Duodenal mucosa (tissue), 2 donors: ENCODE measurements around the gene RBPMS2.

Experiments used
- H3K27ac ChIP-seq: one replicate; pipeline ENCODE4 v1.7.0; 2013; ENCODE audit warnings: low read depth, low read length
- H3K27me3 ChIP-seq, 2 donors: one replicate each; pipeline ENCODE4 v1.7.0; 2013; ENCODE audit warnings: low read length in 2 of 2, control low read depth in 1 of 2; ENCODE audit not compliant: insufficient read depth in 2 of 2, control insufficient read depth in 1 of 2
- H3K36me3 ChIP-seq, 2 donors: one replicate each; pipeline ENCODE4 v1.7.0; 2013; ENCODE audit warnings: low read length in 2 of 2, control low read depth in 1 of 2; ENCODE audit not compliant: insufficient read depth in 2 of 2, control insufficient read depth in 1 of 2
- H3K4me1 ChIP-seq, 2 donors: one replicate each; pipeline ENCODE4 v1.7.0; 2013; ENCODE audit warnings: low read length in 2 of 2, control low read depth in 1 of 2; ENCODE audit not compliant: insufficient read depth in 2 of 2, control insufficient read depth in 1 of 2
- H3K4me3 ChIP-seq, 2 donors: one replicate each; pipeline ENCODE4 v1.7.0; 2013; ENCODE audit warnings: low read length in 2 of 2, low read depth in 1 of 2
- H3K9ac ChIP-seq, 2 donors: one replicate each; pipeline ENCODE4 v1.7.0; 2013; ENCODE audit warnings: low read length in 2 of 2, low read depth in 1 of 2
- H3K9me3 ChIP-seq, 2 donors: one replicate each; pipeline ENCODE4 v1.7.0; 2013; ENCODE audit warnings: low read length in 2 of 2, control low read depth in 1 of 2; ENCODE audit not compliant: control insufficient read depth in 1 of 2

Gene RBPMS2

DNA sequence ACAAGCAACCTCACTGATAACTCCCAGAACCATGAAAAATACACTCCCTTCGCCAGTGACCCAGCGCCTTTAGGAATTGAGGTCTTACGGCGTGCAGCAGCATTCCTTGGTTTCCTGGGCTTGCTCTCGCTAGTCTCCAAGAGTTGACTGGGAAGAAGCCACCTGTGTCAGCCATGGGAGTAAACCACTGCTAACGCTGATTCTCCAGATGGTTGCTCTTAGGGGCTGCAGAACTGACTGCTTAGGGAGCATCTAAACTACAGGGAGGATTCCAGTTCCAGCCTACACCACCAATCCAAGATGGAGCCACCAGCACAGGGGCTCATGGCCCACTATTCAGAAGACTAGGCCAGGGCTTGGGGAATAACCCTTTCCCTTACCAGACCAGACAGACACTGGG is 2.4 kb downstream of the RBPMS2 start:
- H3K9ac ChIP-seq = no peak overlapping the region
- no peak overlapping the region for H3K4me3 ChIP-seq
- H3K4me1 ChIP-seq = no peaks in the 10 kb centered on the region
- H3K36me3 ChIP-seq = no peaks in the 10 kb centered on the region
- no peaks in the 10 kb centered on the region for H3K9me3 ChIP-seq
- H3K27me3 ChIP-seq = peaks cover 18 to 41% of the 10 kb centered on the region in 2 donors
- no peak overlapping the region for H3K27ac ChIP-seq

- Histone ChIP-seq H3K4me3 (no peak overlapping the region), H3K4me1 (no peaks in the 10 kb centered on the region), H3K27me3 (peaks cover 18 to 41% of the 10 kb centered on the region in 2 donors), H3K9ac (no peak overlapping the region), H3K27ac (no peak overlapping the region), H3K36me3 (no peaks in the 10 kb centered on the region), H3K9me3 (no peaks in the 10 kb centered on the region)
These were observed 2.9 kb downstream of the RBPMS2 start for GRCh38 chr15:64772488-64772887.

- H3K9me3 ChIP-seq = no peaks in the 10 kb centered on the region
- no peak overlapping the region for H3K9ac ChIP-seq
- no peak overlapping the region for H3K4me3 ChIP-seq
- no peak overlapping the region for H3K27ac ChIP-seq
- no peaks in the 10 kb centered on the region for H3K4me1 ChIP-seq
- H3K27me3 ChIP-seq = peaks cover 18 to 23% of the 10 kb centered on the region in 2 donors
- no peaks in the 10 kb centered on the region for H3K36me3 ChIP-seq
These were observed 4.8 kb downstream of the RBPMS2 start for GRCh38 chr15:64770626-64771025.

- H3K9me3 ChIP-seq = no peaks in the 10 kb centered on the region
- H3K36me3 ChIP-seq = no peaks in the 10 kb centered on the region
- no peak overlapping the region for H3K27ac ChIP-seq
- H3K9ac ChIP-seq = no peak overlapping the region
- H3K27me3 ChIP-seq = peaks cover 0 to 2% of the 10 kb centered on the region in 2 donors
- H3K4me1 ChIP-seq = no peaks in the 10 kb centered on the region
- no peak overlapping the region for H3K4me3 ChIP-seq
These were observed 8.2 kb downstream of the RBPMS2 start for GRCh38 chr15:64767203-64767602.

DNA sequence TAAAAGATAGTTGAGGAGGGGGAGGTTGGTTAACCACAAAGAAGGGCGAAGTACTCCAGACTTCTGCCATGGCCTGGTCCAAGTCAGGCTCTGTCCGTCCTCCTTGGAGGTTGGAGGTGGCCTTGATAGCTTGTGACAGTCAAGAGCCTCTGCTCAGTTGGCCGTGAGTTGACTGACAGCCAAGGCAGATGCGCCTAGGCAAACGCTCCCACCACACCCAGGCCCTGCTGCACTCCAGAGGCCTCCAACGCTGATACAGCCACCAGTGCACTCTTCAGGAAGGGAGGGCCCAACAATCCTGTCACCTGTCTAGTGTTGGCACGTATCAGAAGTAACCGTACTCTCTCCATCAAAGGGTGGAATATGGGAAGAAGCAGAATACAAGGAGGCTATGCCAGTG is 9.3 kb downstream of the RBPMS2 start:
- H3K9me3 ChIP-seq = no peaks in the 10 kb centered on the region
- no peak overlapping the region for H3K27ac ChIP-seq
- no peaks in the 10 kb centered on the region for H3K4me1 ChIP-seq
- H3K27me3 ChIP-seq = no peaks in the 10 kb centered on the region
- no peaks in the 10 kb centered on the region for H3K36me3 ChIP-seq
- H3K4me3 ChIP-seq = no peak overlapping the region
- H3K9ac ChIP-seq = no peak overlapping the region

GRCh38 chr15:64763874-64764273 is 11.5 kb downstream of the RBPMS2 start:
- H3K9me3 ChIP-seq = no peaks in the 10 kb centered on the region
- no peak overlapping the region for H3K4me3 ChIP-seq
- H3K27me3 ChIP-seq = no peaks in the 10 kb centered on the region
- H3K9ac ChIP-seq = no peak overlapping the region
- no peaks in the 10 kb centered on the region for H3K4me1 ChIP-seq
- no peaks in the 10 kb centered on the region for H3K36me3 ChIP-seq
- no peak overlapping the region for H3K27ac ChIP-seq

DNA sequence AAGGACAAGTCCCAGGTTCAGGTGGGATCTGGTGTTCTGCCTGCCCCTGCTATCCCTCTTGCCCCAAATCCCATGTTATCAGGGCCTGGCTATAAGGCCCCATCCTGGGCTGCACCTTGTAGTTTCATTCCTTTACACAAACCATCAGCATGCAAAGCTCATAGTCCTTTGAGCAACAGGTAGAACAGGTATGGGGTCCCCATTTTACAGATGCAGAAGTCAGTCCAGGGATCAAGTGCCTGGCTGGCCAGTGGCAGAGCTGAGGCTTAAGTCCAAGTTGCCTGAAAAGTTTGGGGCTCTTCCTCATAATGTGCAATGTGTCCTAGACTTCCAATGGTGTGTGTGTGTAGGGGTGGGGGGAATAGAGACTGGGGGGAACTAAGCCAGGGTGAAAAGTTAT is 11.9 kb downstream of the RBPMS2 start:
- Histone ChIP-seq H3K27ac (no peak overlapping the region), H3K9ac (no peak overlapping the region), H3K4me3 (no peak overlapping the region), H3K36me3 (no peaks in the 10 kb centered on the region), H3K4me1 (no peaks in the 10 kb centered on the region), H3K27me3 (no peaks in the 10 kb centered on the region), H3K9me3 (no peaks in the 10 kb centered on the region)

DNA sequence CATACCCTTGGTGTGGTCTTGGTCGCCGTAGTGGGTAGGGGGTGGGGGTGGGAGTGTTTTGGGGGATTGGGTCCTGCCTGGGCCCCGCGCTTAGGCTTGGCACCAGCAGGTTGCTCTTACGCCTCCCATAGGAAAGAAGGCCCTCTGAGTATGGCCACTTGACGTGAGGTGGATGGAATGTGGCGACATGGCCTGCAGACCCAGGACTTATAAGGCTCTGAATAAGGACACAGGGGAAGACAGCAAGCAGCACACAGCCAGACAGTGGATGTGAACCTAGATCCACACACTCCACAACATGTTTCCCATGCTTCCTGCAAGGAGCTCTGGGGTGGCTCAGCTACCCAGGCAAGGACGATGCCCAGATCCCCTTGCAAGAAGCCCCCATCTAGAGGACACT is 12.4 kb downstream of the RBPMS2 start:
- no peaks in the 10 kb centered on the region for H3K4me1 ChIP-seq
- no peaks in the 10 kb centered on the region for H3K36me3 ChIP-seq
- H3K27ac ChIP-seq = no peak overlapping the region
- no peaks in the 10 kb centered on the region for H3K27me3 ChIP-seq
- H3K4me3 ChIP-seq = no peak overlapping the region
- H3K9me3 ChIP-seq = no peaks in the 10 kb centered on the region
- no peak overlapping the region for H3K9ac ChIP-seq

DNA sequence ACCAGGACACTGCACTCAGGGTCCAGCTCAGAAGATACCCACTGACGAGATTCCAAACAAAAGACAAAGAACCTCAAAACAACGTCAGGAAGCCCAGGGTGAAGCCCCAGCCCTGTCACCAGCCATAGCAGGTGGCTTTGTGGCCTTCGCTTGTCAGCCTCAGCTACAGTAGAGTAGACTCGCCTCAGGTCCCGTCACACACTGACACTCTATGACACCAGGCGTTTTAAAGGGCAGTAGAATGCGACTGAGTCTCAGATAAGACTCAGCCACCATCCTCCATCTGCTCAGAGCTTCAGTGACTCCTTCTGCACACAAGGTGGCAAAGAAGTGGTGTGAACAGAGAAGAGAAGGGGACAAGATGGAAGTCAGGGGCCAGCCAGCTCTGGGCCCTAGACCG is 12.8 kb downstream of the RBPMS2 start:
- Histone ChIP-seq H3K36me3 (no peaks in the 10 kb centered on the region), H3K9ac (no peak overlapping the region), H3K4me3 (no peak overlapping the region), H3K27ac (no peak overlapping the region), H3K4me1 (no peaks in the 10 kb centered on the region), H3K27me3 (no peaks in the 10 kb centered on the region), H3K9me3 (no peaks in the 10 kb centered on the region)

- no peak overlapping the region for H3K27ac ChIP-seq
- H3K9ac ChIP-seq = no peak overlapping the region
- no peaks in the 10 kb centered on the region for H3K27me3 ChIP-seq
- no peaks in the 10 kb centered on the region for H3K36me3 ChIP-seq
- no peaks in the 10 kb centered on the region for H3K4me1 ChIP-seq
- no peak overlapping the region for H3K4me3 ChIP-seq
- no peaks in the 10 kb centered on the region for H3K9me3 ChIP-seq
These were observed 14.2 kb downstream of the RBPMS2 start for GRCh38 chr15:64761156-64761555.

DNA sequence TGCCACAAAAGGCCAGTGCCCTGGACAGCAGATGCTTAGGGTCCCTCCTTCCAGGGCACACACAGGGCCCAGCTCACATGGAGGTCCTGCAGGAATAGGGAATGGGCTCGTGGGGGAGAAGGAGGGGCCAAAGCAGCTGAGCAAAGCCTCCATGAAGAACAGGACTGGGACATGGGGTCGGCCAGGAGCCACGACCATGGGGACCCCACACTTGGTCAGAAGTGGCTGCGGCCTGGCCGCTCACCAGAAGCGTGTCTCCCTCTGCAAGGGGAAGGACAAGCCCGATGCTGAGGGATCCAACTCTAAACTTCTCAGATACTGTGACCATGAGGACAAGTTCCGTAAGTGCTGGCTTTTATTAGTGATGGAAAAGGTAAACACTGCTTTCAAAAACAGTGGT is 15.3 kb downstream of the RBPMS2 start:
- Histone ChIP-seq H3K4me1 (no peaks in the 10 kb centered on the region), H3K9ac (no peak overlapping the region), H3K9me3 (no peaks in the 10 kb centered on the region), H3K27me3 (no peaks in the 10 kb centered on the region), H3K36me3 (no peaks in the 10 kb centered on the region), H3K27ac (no peak overlapping the region), H3K4me3 (no peak overlapping the region)
